HG02938 (cell line): ENCODE measurements around the gene NPY.
A peak's percentile ranks its signal among the peaks of the same experiment; 100 is the strongest.
"Not testable (repeated sequence)": the region's sequence is repeated elsewhere in the genome, so short reads cannot be mapped to it uniquely, and the experiment has no call there.

Experiments
- ATAC-seq: cut with Tn5 transposase; IDR thresholded peaks from one replicate; pipeline ENCODE4 v1.9.1; 2021; ENCODE audit warnings: mild to moderate bottlenecking, moderate library complexity; ENCODE audit not compliant: unreplicated experiment

The NPY gene

DNA sequence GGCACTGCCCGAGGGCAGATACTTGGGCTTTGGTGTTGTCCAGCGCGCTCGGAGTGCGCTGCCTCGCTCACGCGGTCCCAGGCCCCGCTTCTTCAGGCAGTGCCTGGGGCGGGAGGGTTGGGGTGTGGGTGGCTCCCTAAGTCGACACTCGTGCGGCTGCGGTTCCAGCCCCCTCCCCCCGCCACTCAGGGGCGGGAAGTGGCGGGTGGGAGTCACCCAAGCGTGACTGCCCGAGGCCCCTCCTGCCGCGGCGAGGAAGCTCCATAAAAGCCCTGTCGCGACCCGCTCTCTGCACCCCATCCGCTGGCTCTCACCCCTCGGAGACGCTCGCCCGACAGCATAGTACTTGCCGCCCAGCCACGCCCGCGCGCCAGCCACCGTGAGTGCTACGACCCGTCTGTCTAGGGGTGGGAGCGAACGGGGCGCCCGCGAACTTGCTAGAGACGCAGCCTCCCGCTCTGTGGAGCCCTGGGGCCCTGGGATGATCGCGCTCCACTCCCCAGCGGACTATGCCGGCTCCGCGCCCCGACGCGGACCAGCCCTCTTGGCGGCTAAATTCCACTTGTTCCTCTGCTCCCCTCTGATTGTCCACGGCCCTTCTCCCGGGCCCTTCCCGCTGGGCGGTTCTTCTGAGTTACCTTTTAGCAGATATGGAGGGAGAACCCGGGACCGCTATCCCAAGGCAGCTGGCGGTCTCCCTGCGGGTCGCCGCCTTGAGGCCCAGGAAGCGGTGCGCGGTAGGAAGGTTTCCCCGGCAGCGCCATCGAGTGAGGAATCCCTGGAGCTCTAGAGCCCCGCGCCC, at the start of gene NPY:
NPY (plus strand) TSS at position 294 of the 802 bp plus-strand sequence. CDS start 1,051 bp downstream, outside the sequence.
- ATAC-seq, result no peak

DNA sequence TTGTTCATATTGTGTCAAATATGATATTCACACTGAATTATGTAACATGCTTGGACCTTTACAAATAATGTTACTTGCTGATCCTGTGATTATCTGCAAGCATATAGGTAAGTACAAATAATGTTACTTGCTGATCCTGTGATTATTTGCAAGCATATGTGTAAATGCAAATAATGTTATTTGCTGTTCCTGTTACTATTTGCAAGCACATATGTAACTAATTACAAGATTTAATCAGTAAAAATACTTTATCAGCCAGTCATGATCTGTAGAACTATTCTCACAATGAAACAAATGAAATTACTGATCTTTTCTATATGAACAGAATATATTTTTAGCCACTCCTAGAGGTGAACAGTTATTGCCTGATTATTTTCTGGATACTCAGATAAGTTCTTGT, 44.7 kb upstream of the NPY start:
- ATAC-seq, result no peak

DNA sequence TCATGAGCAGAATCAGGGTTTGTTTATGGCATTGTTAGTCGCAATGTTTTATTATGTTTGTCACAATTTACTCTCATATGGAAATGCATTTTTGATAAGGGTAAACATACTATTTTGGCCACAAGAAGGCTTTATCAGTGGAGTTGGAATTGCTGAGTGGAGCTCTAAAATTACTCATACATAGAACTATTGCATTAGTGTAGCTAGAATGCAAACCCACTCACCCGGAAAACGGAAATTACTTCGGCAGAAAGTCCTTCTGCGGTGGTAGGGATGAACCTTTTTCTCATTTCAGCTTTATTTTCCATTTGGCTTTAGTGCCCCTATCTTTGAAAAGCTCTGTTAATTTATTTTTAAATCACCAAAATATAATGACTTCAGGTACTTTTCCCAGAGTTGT, 42.8 kb upstream of the NPY start:
- no peak for ATAC-seq

DNA sequence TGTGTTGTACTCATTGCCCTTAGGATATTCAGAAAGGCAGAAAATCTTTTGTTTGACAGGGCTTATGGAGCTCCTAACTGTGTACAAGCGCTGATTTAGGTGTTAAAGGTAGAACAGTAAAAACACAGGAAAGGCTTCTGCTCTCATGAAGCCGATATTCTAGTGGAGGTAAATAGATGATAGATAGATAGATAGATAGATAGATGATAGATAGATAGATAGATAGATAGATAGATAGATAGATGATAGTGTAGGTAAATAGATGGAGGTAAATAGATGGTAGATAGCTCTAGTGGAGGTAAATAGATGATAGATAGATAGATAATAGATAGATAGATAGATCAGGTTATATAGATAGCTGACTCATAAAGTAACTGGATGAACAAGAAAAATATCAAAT, 39.4 kb upstream of the NPY start:
- no peak for ATAC-seq

DNA sequence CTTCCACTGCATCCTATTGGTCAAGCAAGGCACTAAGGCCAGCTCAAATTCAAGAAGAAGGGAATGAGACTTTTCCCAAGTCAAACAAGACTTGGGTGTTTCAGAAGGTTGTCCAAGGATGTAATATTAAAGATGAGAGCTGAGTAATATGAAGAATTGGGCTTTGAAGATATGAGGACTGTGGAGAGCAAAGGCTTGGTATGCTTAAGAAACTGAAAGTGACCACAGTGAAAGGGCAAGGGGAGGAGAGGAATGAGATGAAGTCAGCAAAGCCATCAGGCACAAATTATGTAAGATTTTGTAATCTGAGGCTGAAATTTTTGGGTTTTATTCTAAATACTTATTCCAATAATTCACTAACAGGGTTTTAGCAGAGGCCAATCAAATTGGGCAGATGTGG, 38.6 kb upstream of the NPY start:
- ATAC-seq, result peak; percentile 89

DNA sequence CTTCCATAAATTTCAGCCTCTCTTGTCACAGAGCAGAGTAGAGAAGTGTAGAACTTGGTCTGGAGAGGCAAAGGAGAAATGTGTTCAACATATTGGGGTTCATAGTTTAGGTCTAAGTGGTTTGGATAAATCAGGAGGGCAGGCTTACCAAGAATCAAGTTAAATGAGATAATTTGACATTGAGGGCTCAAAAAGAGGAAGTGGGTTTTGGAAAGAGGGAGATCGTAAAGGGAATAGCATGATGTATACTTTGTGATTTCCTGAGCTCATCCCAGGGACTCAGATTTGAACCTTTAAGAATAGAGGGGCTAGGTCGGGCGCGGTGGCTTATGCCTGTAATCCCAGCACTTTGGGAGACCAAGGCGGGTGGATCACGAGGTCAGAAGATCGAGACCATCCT, 34.7 kb upstream of the NPY start:
- no peak for ATAC-seq

DNA sequence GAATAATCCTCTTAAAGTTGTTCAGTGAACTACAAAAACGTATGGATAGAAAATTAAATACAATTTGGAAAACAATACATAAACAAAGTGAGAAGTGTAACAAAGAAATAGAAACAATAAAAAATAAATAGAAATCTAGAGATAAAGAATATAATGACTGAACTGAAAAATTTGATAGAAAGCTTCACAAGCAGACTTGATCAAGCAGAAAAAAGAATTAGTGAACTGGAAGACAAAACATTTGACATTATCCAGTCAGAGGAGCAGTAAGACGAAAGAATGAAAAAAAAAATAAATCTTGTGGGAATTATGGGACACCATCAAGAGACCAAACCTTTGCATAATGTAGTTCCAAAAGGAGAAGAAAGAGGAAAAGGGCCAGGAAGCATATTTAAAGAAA, 32.4 kb upstream of the NPY start:
- no peak for ATAC-seq

DNA sequence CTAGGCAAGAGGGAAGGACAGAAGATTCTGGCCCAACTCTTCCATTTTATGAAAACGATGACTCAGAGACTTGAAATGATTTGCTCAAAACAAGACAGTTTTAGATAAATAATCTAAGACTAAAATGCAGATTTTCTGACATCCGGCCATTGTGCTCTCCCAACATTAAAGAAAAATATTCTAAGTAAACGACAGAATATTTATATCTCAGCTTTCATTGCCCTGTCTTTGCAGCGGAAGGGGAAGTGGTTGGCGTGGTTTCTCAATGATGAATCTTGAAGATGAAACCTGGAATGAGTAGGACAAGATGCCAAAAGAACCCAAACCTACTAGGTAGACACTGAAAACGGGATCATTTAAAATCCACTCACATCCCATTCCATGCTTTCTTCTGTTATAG, 28.9 kb upstream of the NPY start:
- ATAC-seq, result no peak

DNA sequence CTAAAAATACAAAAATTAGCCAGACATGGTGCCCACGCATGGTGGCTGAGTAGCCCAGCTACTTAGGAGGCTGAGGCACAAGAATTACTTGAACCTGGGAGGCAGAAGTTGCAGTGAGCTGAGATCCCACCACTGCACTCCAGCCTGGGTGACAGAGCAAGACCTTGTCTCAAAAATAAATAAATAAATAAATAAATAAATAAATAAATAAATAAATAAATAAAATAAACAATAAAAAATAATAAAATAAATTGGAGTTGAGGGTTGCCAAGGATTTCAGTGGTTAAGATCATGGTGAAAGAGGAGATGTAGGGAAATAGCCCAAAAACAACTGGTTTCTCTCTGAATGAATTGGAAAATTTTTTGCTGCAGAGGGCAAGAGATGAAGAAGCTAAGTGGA, 25.7 kb upstream of the NPY start:
- not testable (repeated sequence) for ATAC-seq

DNA sequence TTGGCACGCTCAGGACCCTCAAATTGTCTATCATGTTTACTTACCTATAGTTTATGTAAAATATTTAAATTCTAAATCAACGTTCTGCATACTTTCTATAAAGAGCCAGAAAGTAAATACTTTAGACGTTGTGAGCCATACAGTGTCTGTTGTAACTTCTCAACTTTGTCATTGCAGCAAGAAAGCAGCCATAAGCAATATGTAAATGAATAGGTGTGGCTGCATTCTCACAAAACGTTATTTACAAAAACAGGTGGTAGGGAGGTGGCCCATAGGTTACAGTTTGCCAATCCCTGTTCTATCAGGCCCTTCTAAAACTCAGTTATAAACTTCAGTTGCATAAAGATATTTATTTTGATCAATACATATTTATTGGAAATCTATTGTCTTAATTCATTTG, 12.1 kb upstream of the NPY start:
- ATAC-seq, result no peak

DNA sequence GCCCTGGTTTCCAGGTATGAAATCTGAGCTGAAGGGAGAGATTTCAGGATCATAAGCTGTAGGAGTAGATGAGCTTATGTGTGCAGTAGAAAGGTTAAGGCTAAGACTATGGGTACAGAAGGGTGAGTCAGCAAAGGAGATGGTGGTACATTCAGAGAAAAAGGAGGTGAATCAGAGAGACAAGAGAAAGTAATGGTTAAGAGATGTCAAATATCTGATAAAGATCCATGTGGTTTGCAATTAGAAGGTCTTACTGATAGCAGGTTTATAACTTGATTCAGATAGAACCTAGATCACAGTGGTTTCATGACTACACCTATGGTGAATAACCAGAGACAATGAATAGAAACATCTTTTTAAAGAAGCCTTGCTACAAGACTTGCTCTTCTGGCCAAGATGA, 4.5 kb upstream of the NPY start:
- no peak for ATAC-seq

DNA sequence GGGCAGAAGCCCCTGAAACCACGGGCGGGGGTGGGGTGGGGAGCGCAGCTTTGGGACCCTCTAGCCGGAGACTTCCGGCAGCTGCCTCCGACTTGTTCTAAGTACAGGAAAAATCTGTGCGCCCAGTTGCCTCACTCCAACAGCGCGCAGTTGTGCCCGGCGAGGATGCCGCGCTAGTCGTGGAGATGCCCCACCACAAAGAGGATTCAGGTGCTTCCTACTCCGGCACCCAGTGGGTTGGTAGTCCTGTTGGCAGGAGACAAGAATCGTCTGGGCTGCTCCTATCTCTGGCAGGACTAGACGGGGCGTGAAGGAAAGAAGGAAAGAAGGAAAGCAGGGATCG, 465 bp upstream of the NPY start:
- no peak for ATAC-seq

DNA sequence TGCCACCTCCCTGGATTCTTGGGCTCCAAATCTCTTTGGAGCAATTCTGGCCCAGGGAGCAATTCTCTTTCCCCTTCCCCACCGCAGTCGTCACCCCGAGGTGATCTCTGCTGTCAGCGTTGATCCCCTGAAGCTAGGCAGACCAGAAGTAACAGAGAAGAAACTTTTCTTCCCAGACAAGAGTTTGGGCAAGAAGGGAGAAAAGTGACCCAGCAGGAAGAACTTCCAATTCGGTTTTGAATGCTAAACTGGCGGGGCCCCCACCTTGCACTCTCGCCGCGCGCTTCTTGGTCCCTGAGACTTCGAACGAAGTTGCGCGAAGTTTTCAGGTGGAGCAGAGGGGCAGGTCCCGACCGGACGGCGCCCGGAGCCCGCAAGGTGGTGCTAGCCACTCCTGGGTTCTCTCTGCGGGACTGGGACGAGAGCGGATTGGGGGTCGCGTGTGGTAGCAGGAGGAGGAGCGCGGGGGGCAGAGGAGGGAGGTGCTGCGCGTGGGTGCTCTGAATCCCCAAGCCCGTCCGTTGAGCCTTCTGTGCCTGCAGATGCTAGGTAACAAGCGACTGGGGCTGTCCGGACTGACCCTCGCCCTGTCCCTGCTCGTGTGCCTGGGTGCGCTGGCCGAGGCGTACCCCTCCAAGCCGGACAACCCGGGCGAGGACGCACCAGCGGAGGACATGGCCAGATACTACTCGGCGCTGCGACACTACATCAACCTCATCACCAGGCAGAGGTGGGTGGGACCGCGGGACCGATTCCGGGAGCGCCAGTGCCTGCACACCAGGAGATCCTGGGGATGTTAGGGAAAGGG, 913 bp downstream of the NPY start:
- ATAC-seq, result no peak

DNA sequence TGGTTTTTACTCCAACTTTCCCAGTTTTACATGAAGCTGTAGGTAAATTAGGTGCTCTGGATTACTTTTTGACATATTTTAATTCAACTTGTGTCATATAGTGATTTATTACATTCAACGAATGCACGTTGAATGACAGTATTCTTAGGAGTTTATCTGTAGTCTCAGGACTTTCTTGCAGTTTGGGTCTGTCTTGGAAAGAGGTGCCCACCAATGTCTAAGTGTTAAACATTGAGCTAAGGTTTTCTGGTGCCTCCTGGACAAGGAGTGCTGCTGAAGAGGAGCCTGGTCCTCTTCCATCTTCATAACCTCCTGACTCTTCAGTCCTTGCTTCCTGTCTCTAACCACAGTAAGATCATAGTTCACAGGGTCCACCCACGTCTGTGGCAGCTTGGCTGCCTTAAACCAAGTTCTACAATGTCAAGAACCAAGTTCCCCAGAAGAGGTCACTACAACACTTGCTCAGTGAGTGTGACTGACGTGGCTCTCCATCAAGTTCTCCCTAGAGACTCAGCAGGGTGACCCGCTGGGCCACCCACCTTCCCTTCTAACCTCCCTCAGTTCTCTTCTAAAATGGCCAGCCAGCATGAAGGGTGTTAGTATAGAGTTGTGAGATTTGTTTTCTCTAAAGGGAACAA, 6.1 kb downstream of the NPY start:
- ATAC-seq, result peak; percentile 96

DNA sequence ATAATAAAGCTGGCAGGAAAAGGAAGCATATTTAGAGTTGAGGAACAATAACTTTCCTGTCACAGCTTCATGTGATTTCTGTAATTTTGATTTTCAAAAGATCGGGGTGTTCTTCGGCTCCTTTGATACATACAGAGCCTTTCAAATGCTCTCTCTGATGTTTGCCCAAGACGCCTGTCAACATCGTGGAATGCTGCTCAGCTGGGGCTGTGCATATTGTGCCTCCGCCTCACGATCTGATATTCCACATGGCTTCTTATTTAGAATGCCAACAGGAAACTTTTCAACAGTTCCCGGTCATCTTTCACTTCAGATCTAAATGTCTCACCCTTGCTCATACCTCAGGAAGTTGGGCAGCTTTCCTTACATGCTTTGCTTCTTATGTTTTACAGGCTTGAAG, 7.3 kb downstream of the NPY start:
- no peak for ATAC-seq

DNA sequence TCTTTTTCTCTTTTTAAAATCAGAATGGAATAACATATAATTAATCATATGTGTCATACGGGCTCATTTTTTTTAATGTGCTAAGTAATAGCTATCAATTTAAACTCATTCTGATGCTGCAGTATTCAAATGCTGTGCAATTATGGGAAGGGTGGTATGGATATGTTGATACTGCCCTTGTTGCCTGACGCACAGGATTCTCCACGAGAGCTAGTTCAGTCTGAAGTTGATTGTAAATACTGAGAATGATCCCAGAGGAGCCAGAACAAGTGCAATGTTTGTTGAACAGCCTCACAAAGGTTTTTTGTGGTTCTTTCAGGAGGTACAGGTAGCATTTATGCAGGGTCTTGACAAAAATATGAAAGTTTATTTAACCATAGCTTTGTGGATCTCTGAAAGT, 13.4 kb downstream of the NPY start:
- ATAC-seq, result no peak

DNA sequence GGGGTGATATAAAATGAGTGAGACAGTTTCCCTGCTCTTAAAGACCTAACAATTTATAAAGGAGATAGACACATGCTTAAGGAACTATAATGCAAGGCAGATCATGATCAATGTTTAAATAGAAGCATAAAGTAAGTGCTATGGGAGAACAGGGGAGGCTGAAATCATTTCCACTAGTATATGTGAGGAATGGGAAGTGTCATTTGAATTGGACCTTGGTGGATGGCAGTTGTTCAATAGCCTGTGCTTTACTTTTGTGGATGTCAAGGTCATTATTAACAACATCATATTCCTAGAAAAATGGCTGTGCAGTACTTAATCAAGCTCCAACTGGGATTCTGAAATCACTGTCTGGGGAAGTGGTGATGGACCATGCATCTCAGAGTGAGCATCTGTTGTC, 14.7 kb downstream of the NPY start:
- ATAC-seq, result no peak

DNA sequence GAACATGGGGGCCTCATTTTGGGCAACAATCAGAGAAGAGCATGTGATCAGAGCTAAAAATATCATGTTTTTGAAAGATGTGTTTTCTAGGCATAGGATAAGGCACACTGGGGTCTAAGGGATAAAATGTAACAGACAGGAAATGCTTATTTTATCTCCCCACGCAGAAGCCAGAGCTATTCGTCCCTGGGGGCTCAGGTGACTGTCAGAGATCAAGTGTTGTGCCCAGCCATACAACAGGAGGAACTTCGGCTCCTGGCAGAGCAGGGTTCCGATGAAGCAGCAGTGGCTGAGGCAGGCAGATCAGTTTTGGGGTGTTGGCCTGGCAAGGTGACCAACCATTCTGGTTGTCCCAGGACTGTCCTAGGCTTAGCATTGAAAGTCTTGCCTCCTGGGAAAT, 15.2 kb downstream of the NPY start:
- no peak for ATAC-seq

DNA sequence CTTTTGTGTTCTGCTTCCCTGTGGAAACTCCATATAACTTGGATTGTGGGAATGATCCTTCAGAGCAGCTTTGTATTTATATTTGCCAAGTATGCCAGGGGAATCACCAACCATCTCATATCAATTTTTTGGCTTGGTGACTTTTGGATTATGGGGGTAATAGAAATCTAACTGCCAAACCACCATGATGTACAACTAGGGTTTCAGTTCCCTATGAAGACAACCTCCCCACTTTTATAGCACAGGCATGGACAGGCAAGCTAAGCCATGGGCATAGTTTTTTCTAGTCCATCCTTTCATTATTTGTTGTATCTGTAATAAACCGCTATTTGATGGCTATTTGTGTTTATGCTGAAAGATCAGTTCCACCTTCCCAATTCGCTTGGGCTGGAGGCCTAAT, 17.7 kb downstream of the NPY start:
- ATAC-seq, result no peak

DNA sequence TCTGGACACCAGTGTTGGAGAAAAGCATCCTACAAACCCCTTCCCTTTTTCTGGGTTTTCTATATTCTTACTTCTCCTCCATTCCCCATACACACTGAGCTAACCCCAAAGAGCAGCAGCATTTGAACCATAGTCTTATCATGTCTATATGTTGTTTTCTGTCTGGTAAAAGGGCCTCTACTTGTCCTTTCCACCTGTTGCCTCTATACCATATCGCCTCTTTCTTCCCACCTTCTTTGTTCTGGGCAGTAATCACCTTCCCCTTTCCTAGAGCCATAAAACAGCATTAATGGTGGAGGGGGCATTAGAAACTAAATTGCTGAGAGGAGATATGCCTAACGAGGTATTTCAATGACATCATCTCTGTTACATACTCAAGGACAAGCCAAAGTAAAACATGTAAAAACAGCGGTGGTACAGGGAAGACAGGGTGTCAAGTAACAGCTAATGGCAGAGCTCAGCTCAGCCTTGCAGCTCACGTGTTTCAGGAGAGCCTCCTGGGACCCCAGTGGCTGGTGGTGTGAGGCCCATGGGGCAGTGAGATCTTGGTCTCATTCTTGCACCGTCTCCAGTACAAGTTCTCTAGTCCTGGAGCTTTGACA, 20.6 kb downstream of the NPY start:
- ATAC-seq, result no peak

DNA sequence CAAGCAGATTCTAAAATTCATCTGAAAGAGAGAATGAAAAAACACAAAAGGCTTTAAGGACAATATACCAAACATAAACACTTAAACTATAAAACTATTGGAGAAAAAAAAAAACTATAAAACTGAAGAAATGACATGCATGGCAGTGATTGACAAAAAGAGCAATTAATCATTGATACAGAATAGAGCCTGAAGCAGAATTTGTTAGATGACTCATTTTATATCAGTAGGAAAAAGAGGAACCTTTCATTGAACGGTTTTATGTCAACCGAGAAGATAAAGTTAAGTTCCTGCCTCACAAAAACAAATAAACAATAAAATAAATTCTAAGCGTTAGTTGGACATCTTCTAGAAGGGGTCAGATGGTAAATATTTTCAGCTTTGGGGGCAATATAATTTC, 23.3 kb downstream of the NPY start:
- no peak for ATAC-seq

DNA sequence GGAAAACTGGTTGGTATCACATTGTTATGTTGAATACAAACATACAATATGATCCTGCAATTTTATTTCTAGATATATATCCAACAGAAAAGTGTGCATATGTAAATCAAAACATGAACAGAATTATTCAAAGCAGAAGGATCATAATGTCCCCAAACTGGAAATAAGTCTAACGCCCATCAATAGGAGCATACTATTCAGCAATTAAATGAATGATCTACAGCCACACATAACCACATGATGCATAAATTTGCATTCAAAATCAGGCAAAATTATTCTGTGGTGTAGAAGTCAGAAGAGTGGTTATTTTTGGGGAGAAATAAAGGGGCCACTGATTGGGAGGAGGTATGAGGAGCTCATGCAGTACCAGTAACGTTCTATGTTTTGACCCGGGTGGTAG, 28.6 kb downstream of the NPY start:
- no peak for ATAC-seq
